Activated T-cell treated with anti-CD3 and anti-CD28 coated beads, Interleukin-2, amount 50 U/mL, for 72 hours (primary cell): ENCODE measurements around the gene CISH. TPM values are rescaled to one million over a fixed set of nuclear protein-coding genes. Genes with fewer than 3 reads are reported as not detected.

Experiments used
- ATAC-seq, 2 donors: fragments of 150-1000 bp; cut with Tn5 transposase; replicated peaks in 1 of 2; 2 replicates each; pipeline ENCODE4 v1.10.0; 2021; ENCODE audit warnings: moderate library complexity in 2 of 2, mild to moderate bottlenecking in 1 of 2
- DNase-seq, 2 donors: peaks; one replicate each; pipeline ENCODE4 v3.0.0; 2021 to 2022; ENCODE audit warnings: mixed read lengths in 1 of 2
- H3K27ac Mint-ChIP-seq: one replicate; pipeline ENCODE4 v1.8.0; 2022; ENCODE audit warnings: mild to moderate bottlenecking, moderate library complexity, mixed read lengths
- H3K27me3 Mint-ChIP-seq: one replicate; pipeline ENCODE4 v1.8.0; 2022; ENCODE audit warnings: low read depth, mixed read lengths
- H3K36me3 Mint-ChIP-seq, 2 donors: one replicate each; pipeline ENCODE4 v1.8.0; 2022; ENCODE audit warnings: mixed read lengths in 2 of 2, mild to moderate bottlenecking in 1 of 2; ENCODE audit not compliant: insufficient read depth in 2 of 2
- H3K4me1 Mint-ChIP-seq: one replicate; pipeline ENCODE4 v1.8.0; 2022; ENCODE audit warnings: low read depth, mixed read lengths
- H3K4me3 Mint-ChIP-seq, 2 donors: one replicate each; pipeline ENCODE4 v1.8.0; 2022; ENCODE audit warnings: mild to moderate bottlenecking in 2 of 2, mixed read lengths in 2 of 2, moderate library complexity in 2 of 2
- H3K9me3 Mint-ChIP-seq, 2 donors: one replicate each; pipeline ENCODE4 v1.8.0; 2022; ENCODE audit warnings: mixed read lengths in 2 of 2
- total RNA-seq, 2 donors: library from RNA; stranded (reverse); gene quantifications; one replicate each; pipeline ENCODE4 v1.2.3, GENCODE V29; 2022

CISH gene
- total RNA-seq, 2 donors from 2014 or later, result 242 to 271 TPM

DNA sequence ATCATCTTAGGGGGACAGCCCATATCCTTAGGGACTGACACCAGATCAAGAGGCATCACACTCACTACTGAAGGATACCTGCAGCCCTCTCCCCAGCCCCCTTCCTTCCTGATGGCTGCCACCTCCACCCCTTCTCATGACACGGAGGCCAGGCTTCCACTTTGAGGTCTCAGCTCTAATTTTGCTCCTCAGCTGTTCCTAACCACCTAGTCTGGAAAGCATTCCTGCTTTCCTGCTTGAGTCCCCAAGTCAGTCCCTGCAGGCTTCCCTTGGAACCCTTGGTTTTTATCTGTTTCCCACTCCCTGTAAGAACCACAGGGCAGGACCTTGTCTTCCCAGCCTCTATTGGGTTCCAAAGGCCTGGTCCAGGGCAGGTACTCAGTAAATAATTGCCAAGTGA, 47.3 kb downstream of the CISH start:
- H3K27ac Mint-ChIP-seq, result no peak overlapping the region
- H3K4me1 Mint-ChIP-seq, result peaks cover 42% of the 10 kb centered on the region
- peaks cover 0 to 2% of the 10 kb centered on the region in 2 donors for H3K36me3 Mint-ChIP-seq
- no peaks in the 10 kb centered on the region for H3K27me3 Mint-ChIP-seq
- H3K4me3 Mint-ChIP-seq, result no peak overlapping the region
- H3K9me3 Mint-ChIP-seq, result no peaks in the 10 kb centered on the region
- DNase-seq (no peak), ATAC-seq (no peak)

DNA sequence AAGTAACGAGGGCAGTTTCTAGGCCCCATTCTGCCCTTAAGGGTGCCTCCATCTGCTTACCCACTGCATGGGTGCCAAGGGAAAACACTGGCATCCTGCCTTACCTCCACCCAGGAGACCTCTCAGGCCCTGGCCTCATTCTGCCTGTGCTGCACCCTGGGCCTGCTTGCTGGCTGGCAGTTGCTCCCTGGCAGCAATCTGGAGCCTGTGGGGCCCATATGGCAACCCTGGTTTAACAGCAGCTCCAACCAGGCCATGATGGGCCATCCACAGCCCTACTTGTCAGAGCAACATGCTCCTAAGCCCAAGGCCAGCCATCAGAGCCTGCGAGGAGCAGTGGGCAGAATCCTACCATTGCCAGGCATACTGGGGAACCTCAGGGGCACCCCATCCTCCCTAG, 47.7 kb downstream of the CISH start:
- DNase-seq (no peak), ATAC-seq (no peak)
- no peak overlapping the region for H3K27ac Mint-ChIP-seq
- no peaks in the 10 kb centered on the region for H3K27me3 Mint-ChIP-seq
- peaks cover 42% of the 10 kb centered on the region for H3K4me1 Mint-ChIP-seq
- H3K9me3 Mint-ChIP-seq, result no peaks in the 10 kb centered on the region
- H3K4me3 Mint-ChIP-seq, result no peak overlapping the region
- H3K36me3 Mint-ChIP-seq, result peaks cover 0 to 2% of the 10 kb centered on the region in 2 donors

DNA sequence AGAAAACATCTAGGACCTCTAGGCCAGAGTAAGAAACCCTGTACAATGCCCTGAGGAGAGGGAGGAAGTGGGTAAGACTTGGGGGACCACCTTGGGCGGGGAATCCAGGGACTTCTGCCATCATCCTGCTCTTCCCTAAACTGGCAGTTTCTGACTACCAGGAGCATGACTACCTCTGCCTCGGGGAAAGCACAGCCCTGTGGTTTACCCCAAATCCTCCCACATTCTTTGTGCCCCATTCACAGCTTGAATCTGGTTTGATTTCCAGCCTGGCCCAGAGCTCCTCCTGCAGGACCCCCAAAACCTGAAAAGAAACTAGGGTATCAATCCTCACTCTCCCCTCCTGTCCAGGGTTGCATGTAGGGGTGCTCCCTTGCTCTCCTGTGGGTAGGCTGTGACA, 48.7 kb downstream of the CISH start:
- Mint-ChIP-seq H3K9me3 (no peaks in the 10 kb centered on the region), H3K27ac (no peak overlapping the region), H3K4me3 (no peak overlapping the region), H3K27me3 (no peaks in the 10 kb centered on the region), H3K4me1 (peaks cover 36% of the 10 kb centered on the region), H3K36me3 (peaks cover 0 to 2% of the 10 kb centered on the region in 2 donors)
- DNase-seq (no peak), ATAC-seq (no peak)

DNA sequence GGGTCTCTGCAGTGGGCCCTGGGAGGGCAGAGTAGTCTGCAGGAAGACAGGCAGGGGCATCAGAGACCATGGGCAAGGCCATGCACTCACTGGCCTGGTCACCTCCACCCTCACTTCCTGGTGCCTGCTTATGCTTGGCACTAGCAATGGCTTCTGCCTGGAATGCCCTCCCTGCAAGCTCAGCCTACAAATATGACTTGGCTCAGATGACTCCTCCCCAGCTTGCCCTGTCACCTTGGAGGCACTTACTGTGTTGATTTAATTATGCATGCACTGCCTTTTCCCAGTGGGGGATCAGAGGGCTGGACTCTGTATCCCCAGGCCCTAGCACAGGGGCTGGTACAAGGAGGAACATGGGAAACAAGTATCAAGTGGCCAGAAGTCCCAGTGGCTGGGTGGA, 51.9 kb downstream of the CISH start:
- Mint-ChIP-seq H3K4me3 (no peak overlapping the region), H3K27ac (no peak overlapping the region), H3K27me3 (no peaks in the 10 kb centered on the region), H3K36me3 (no peaks in the 10 kb centered on the region), H3K9me3 (no peaks in the 10 kb centered on the region), H3K4me1 (peaks cover 16% of the 10 kb centered on the region)
- DNase-seq (no peak), ATAC-seq (no peak)

DNA sequence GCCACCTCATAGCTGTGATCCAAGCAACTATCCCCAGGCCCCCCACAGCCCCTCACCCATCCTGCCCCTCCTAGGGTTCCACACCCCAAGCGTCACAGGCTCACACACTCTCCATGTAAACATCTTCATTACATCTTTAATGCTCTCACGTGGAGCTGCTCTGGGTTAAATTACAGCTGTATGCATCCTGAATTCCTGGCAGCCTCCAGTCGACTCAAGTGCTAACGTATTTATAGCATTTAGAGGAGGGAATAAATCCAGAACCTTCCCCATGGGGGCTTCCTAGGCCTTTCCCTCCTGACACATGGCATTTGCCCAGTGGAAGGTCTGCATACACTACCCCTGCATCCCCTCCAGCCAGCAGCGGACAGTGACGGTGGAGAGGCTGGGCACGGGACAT, 53.7 kb downstream of the CISH start:
- no peaks in the 10 kb centered on the region for H3K36me3 Mint-ChIP-seq
- no peak for ATAC-seq
- H3K9me3 Mint-ChIP-seq, result no peaks in the 10 kb centered on the region
- H3K4me3 Mint-ChIP-seq, result no peak overlapping the region
- no peak overlapping the region for H3K27ac Mint-ChIP-seq
- no peak for DNase-seq
- no peaks in the 10 kb centered on the region for H3K27me3 Mint-ChIP-seq
- peaks cover 2% of the 10 kb centered on the region for H3K4me1 Mint-ChIP-seq

DNA sequence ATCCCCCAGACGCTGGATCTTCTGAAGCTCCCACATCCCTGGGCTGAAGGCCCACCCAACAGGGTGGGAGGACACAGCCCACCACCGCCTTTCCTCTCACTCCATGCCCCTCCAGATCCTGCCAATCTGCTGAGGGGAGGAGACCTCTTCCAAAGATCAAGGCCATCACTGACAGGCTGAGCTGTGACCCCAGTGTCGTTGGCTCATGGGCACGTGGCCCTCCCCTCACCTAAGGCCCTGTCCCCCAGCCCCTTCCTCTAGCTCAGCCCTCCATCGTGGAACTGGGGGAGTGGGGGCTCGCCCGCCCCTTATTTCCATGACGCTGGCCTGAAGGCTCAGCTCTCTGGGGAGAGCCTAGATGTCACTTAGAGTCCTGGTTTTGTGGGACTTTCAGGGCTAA, 54.5 kb downstream of the CISH start:
- Mint-ChIP-seq H3K27ac (no peak overlapping the region), H3K4me1 (no peaks in the 10 kb centered on the region), H3K9me3 (no peaks in the 10 kb centered on the region), H3K27me3 (no peaks in the 10 kb centered on the region), H3K36me3 (no peaks in the 10 kb centered on the region), H3K4me3 (no peak overlapping the region)
- no peak for ATAC-seq
- DNase-seq, result no peak

Other genes with a start within 250 kb of the CISH start
- 1 to 10 TPM; 3.3 to 5.4 TPM for gene CACNA2D2, start 108.1 kb downstream of the CISH start, total RNA-seq
- 10 to 100 TPM; 22.7 to 32.5 TPM for gene C3orf18, start 44.0 kb downstream of the CISH start, total RNA-seq
- gene HEMK1, start 42.3 kb downstream of the CISH start, total RNA-seq, result 10 to 100 TPM; 54.5 to 64.6 TPM
- gene MAPKAPK3, start 5.4 kb upstream of the CISH start, total RNA-seq, result 100 to 1,000 TPM; 116 to 129 TPM
- 1 to 10 TPM; 7.2 to 9.7 TPM for gene DOCK3, start 63.2 kb upstream of the CISH start, total RNA-seq